ENCODE measurements around the gene NDRG3. TPM values are rescaled to one million over a fixed set of nuclear protein-coding genes. Genes with fewer than 3 reads are reported as not detected.
"Not testable (repeated sequence)": the region's sequence is repeated elsewhere in the genome, so short reads cannot be mapped to it uniquely, and the experiment has no call there.

Gene NDRG3
- total RNA-seq, 1 experiment from 2014 or later: 33.6 TPM

DNA sequence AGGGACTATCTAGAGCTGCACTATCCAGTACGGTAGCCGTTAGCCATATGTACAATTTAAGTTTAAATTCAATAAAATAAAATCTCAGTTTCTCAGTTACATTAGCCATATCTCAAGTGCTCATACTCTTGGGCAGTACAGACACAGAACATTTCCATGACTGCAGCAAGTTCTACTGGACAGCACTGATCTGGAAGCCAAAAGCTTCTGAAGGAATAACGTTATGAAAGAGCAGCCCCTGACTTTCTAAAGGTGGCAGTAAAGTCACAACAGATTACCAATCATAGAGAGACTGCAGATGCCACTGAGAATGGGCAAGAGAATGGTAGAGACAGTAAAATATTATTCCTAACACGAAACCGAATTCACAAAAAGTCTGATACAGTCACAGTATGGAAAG lies 36.8 kb downstream of the NDRG3 start:
- no peak overlapping the region for H3K4me3 ChIP-seq (ENCODE audit: low read length)
- no peaks in the 10 kb centered on the region for H3K9me3 ChIP-seq (ENCODE audit: low read length)
- H3K27me3 ChIP-seq (ENCODE audit: low read length): no peaks in the 10 kb centered on the region
- H4K20me1 ChIP-seq (ENCODE audit: insufficient read depth, low read depth, low read length): no peaks in the 10 kb centered on the region
- H3K36me3 ChIP-seq (ENCODE audit: insufficient read depth, low read length): no peaks in the 10 kb centered on the region
- no peak overlapping the region for H3K9ac ChIP-seq (ENCODE audit: low read length)
- H3K4me2 ChIP-seq (ENCODE audit: low read depth, low read length, poor library complexity, severe bottlenecking): no peak overlapping the region
- no peak overlapping the region for H2AFZ ChIP-seq (ENCODE audit: low read length)
- H3K27ac ChIP-seq (ENCODE audit: low read length): no peak overlapping the region
- 0 out of 2 replicates have a peak, but pooled peaks cover 6% of the 10 kb centered on the region for H3K79me2 ChIP-seq (ENCODE audit: low read length)
- no peaks in the 10 kb centered on the region for H3K9me2 ChIP-seq (replicated peaks; ENCODE audit: insufficient read depth, low read length)
- no peaks in the 10 kb centered on the region for H3K4me1 ChIP-seq (ENCODE audit: low read length)
- peak; percentile 35 for DNase-seq

DNA sequence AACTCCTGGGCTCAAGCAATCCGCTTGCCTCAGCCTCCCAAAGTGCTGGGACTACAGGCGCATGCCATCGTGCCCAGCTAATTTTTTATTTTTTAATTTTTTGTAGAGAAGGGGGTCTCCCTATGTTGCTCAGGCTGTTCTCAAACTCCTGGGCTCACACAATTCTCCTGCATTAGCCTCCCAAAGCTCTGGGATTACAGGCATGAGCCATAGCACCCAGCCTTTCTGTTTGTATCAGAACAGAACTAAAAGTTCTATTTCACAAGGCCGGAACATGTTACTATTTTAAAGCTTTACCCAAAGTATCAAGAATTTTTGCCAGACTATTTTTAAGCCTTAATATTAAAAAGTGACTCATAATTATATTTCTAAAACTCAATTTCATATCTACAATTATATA lies 42.4 kb downstream of the NDRG3 start:
- Histone ChIP-seq H3K79me2 (ENCODE audit: low read length) (no peaks in the 10 kb centered on the region), H3K27ac (ENCODE audit: low read length) (no peak overlapping the region), H4K20me1 (ENCODE audit: insufficient read depth, low read depth, low read length) (no peaks in the 10 kb centered on the region), H3K4me1 (ENCODE audit: low read length) (peaks cover 7% of the 10 kb centered on the region), H3K4me3 (ENCODE audit: low read length) (no peak overlapping the region), H3K9me2 (replicated peaks; ENCODE audit: insufficient read depth, low read length) (no peaks in the 10 kb centered on the region), H3K36me3 (ENCODE audit: insufficient read depth, low read length) (no peaks in the 10 kb centered on the region), H3K4me2 (ENCODE audit: low read depth, low read length, poor library complexity, severe bottlenecking) (no peak overlapping the region), H3K9me3 (ENCODE audit: low read length) (no peaks in the 10 kb centered on the region), H3K27me3 (ENCODE audit: low read length) (no peaks in the 10 kb centered on the region), H2AFZ (ENCODE audit: low read length) (no peak overlapping the region), H3K9ac (ENCODE audit: low read length) (no peak overlapping the region)
- peak; percentile 25 for DNase-seq

DNA sequence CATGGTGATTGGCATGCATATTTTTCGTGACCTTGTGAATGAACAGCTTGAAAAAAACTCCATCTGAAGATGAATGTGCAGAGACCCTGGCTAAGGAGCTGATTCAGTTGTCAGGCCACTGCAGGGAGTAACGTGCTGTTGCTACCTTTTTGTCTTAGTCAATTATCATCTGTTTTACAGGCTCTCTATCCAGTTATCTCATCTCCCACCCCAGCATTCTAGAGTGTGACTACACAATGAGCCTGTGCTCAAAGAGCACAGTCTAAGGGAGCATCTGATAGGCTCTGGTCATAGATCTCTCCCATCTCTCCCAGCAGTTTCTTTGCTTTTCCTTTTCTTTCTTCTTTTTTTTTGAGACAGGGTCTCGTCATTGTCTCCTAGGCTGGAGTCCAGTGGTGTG lies 45.5 kb downstream of the NDRG3 start:
- no peak overlapping the region for H3K9ac ChIP-seq (ENCODE audit: low read length)
- H2AFZ ChIP-seq (ENCODE audit: low read length): no peak overlapping the region
- no peaks in the 10 kb centered on the region for H3K79me2 ChIP-seq (ENCODE audit: low read length)
- no peaks in the 10 kb centered on the region for H3K27me3 ChIP-seq (ENCODE audit: low read length)
- peaks cover 7% of the 10 kb centered on the region for H3K4me1 ChIP-seq (ENCODE audit: low read length)
- no peaks in the 10 kb centered on the region for H4K20me1 ChIP-seq (ENCODE audit: insufficient read depth, low read depth, low read length)
- no peaks in the 10 kb centered on the region for H3K36me3 ChIP-seq (ENCODE audit: insufficient read depth, low read length)
- no peak for DNase-seq
- H3K9me3 ChIP-seq (ENCODE audit: low read length): no peaks in the 10 kb centered on the region
- no peak overlapping the region for H3K4me3 ChIP-seq (ENCODE audit: low read length)
- no peak overlapping the region for H3K27ac ChIP-seq (ENCODE audit: low read length)
- H3K9me2 ChIP-seq (replicated peaks; ENCODE audit: insufficient read depth, low read length): no peaks in the 10 kb centered on the region
- H3K4me2 ChIP-seq (ENCODE audit: low read depth, low read length, poor library complexity, severe bottlenecking): no peak overlapping the region

DNA sequence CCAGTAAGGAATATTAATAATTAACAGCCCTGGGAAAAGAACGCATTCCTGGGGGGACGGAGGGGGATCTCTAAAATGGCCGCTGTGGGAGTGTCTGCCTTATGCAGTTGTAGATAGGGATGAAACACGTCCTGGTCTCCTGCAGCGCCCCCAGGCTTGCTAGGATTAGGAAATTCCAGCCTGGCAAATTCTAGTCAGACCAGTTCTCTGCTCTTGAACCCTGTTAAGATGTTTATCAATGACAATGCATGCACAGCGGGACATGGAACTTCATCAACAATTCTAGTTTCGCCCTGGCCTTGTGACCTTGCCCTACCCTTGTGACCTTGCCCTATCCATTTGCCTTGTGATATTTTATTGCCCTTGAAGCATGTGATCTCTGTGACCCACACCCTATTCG lies 50.4 kb downstream of the NDRG3 start:
- H4K20me1 ChIP-seq (ENCODE audit: insufficient read depth, low read depth, low read length): not testable (repeated sequence)

DNA sequence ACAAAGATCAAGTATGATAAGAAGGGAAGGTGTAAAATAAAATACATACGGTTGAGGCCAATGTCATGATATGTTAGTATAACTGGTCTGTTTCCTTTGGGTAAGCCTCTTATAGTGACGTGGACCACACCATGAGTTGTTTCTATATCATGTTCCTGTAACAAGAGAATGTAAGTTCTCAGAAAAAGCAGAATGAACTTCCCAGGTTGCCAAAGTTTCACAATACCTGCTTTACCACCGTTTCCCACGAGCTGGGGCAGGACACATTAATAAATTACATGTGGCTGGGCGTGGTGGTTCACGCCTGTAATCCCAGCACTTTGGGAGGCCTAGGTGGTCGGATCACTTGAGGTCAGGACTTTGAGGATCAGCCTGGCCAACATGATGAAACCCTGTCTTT lies 57.3 kb downstream of the NDRG3 start:
- DNase-seq: no peak
- Histone ChIP-seq H3K27ac (ENCODE audit: low read length) (no peak overlapping the region), H3K9me3 (ENCODE audit: low read length) (no peaks in the 10 kb centered on the region), H3K9me2 (replicated peaks; ENCODE audit: insufficient read depth, low read length) (no peaks in the 10 kb centered on the region), H3K4me3 (ENCODE audit: low read length) (no peak overlapping the region), H3K9ac (ENCODE audit: low read length) (no peak overlapping the region), H3K4me1 (ENCODE audit: low read length) (no peaks in the 10 kb centered on the region), H4K20me1 (ENCODE audit: insufficient read depth, low read depth, low read length) (no peaks in the 10 kb centered on the region), H2AFZ (ENCODE audit: low read length) (no peak overlapping the region), H3K79me2 (ENCODE audit: low read length) (no peaks in the 10 kb centered on the region), H3K27me3 (ENCODE audit: low read length) (no peaks in the 10 kb centered on the region), H3K4me2 (ENCODE audit: low read depth, low read length, poor library complexity, severe bottlenecking) (no peak overlapping the region), H3K36me3 (ENCODE audit: insufficient read depth, low read length) (no peaks in the 10 kb centered on the region)

More for the DNA sequence above, 50.4 kb downstream of the NDRG3 start:
- H3K27ac ChIP-seq (ENCODE audit: low read length); H2AFZ ChIP-seq (ENCODE audit: low read length); DNase-seq; H3K27me3 ChIP-seq (ENCODE audit: low read length); H3K79me2 ChIP-seq (ENCODE audit: low read length); H3K4me1 ChIP-seq (ENCODE audit: low read length); H3K4me3 ChIP-seq (ENCODE audit: low read length); H3K36me3 ChIP-seq (ENCODE audit: insufficient read depth, low read length); H3K4me2 ChIP-seq (ENCODE audit: low read depth, low read length, poor library complexity, severe bottlenecking); H3K9ac ChIP-seq (ENCODE audit: low read length); H3K9me2 ChIP-seq (replicated peaks; ENCODE audit: insufficient read depth, low read length); H3K9me3 ChIP-seq (ENCODE audit: low read length): not testable (repeated sequence)

DNA sequence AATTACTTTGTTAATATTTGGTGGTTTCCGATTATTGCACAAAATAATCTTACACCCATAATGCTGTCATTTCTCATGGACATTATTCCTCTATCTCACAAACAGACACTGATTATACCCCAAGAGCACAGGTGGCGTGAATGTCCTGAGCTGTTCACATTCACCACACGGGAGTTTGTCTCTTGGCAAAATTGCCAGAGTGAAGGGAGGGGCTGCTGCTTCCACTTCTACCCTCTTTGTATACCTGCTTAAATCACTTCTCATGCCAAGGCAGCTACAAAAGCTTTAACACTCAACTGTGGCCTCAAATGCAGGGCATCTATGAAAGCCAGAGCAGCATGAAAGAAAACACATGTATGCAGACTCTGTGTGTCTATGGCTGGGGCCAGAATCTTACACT lies 58.0 kb downstream of the NDRG3 start:
- no peak overlapping the region for H3K4me3 ChIP-seq (ENCODE audit: low read length)
- H3K9ac ChIP-seq (ENCODE audit: low read length): no peak overlapping the region
- H3K4me2 ChIP-seq (ENCODE audit: low read depth, low read length, poor library complexity, severe bottlenecking): no peak overlapping the region
- no peaks in the 10 kb centered on the region for H3K36me3 ChIP-seq (ENCODE audit: insufficient read depth, low read length)
- H3K9me3 ChIP-seq (ENCODE audit: low read length): no peaks in the 10 kb centered on the region
- H2AFZ ChIP-seq (ENCODE audit: low read length): no peak overlapping the region
- no peaks in the 10 kb centered on the region for H3K27me3 ChIP-seq (ENCODE audit: low read length)
- H4K20me1 ChIP-seq (ENCODE audit: insufficient read depth, low read depth, low read length): no peaks in the 10 kb centered on the region
- no peak overlapping the region for H3K27ac ChIP-seq (ENCODE audit: low read length)
- no peaks in the 10 kb centered on the region for H3K79me2 ChIP-seq (ENCODE audit: low read length)
- no peaks in the 10 kb centered on the region for H3K9me2 ChIP-seq (replicated peaks; ENCODE audit: insufficient read depth, low read length)
- H3K4me1 ChIP-seq (ENCODE audit: low read length): no peaks in the 10 kb centered on the region
- no peak for DNase-seq

DNA sequence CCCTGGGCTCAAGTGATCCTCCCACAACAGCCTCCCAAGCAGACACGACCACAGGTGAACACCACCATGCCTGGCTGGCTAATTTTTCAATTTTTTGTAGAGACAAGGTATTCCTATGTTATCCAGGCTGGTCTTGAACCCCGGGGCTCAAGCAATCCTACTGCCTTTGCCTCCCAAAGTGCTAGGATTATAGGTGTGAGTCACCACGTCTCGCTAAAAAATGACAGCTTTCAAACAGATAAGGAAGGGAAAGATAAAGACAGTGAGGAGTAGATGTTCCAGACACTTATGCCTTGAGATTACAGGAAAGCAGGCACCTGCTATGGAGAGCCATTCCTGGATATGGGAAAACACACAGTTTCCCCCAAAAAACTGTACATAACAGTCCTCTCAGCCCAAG lies 58.9 kb downstream of the NDRG3 start:
- H3K4me3 ChIP-seq (ENCODE audit: low read length): no peak overlapping the region
- no peak overlapping the region for H3K9ac ChIP-seq (ENCODE audit: low read length)
- no peaks in the 10 kb centered on the region for H3K4me1 ChIP-seq (ENCODE audit: low read length)
- H3K27ac ChIP-seq (ENCODE audit: low read length): no peak overlapping the region
- DNase-seq: no peak
- H3K9me2 ChIP-seq (replicated peaks; ENCODE audit: insufficient read depth, low read length): no peaks in the 10 kb centered on the region
- H3K9me3 ChIP-seq (ENCODE audit: low read length): no peaks in the 10 kb centered on the region
- no peaks in the 10 kb centered on the region for H3K79me2 ChIP-seq (ENCODE audit: low read length)
- H3K4me2 ChIP-seq (ENCODE audit: low read depth, low read length, poor library complexity, severe bottlenecking): no peak overlapping the region
- H2AFZ ChIP-seq (ENCODE audit: low read length): no peak overlapping the region
- no peaks in the 10 kb centered on the region for H3K27me3 ChIP-seq (ENCODE audit: low read length)
- H3K36me3 ChIP-seq (ENCODE audit: insufficient read depth, low read length): no peaks in the 10 kb centered on the region; the same call in 1 of the 2 replicates
- no peaks in the 10 kb centered on the region for H4K20me1 ChIP-seq (ENCODE audit: insufficient read depth, low read depth, low read length)

DNA sequence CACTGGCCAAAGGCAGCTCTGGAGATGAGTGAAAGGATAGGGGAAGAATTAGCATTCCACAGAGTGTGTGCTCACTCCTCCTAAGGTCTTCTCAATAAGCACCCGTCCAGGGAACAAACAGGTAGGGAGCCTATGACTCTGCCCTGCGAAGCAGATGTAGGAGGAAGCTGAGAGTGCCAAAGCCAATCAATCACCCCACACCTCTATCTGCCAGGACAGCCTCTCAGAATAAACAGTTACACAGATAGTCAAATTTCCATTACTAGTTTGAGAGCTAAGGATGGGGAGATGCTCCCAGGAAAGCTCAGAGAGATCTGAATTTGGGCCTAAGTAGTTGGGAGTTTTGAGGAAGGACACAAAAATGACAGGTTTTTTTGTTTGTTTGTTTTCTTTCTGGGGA lies 59.4 kb downstream of the NDRG3 start:
- no peak overlapping the region for H3K4me2 ChIP-seq (ENCODE audit: low read depth, low read length, poor library complexity, severe bottlenecking)
- H3K9ac ChIP-seq (ENCODE audit: low read length): no peak overlapping the region
- no peaks in the 10 kb centered on the region for H3K4me1 ChIP-seq (ENCODE audit: low read length)
- no peaks in the 10 kb centered on the region for H3K27me3 ChIP-seq (ENCODE audit: low read length)
- H3K9me2 ChIP-seq (replicated peaks; ENCODE audit: insufficient read depth, low read length): no peaks in the 10 kb centered on the region
- H3K79me2 ChIP-seq (ENCODE audit: low read length): no peaks in the 10 kb centered on the region
- H3K9me3 ChIP-seq (ENCODE audit: low read length): no peaks in the 10 kb centered on the region
- H2AFZ ChIP-seq (ENCODE audit: low read length): no peak overlapping the region
- no peaks in the 10 kb centered on the region; the same call in 1 of the 2 replicates for H3K36me3 ChIP-seq (ENCODE audit: insufficient read depth, low read length)
- H3K27ac ChIP-seq (ENCODE audit: low read length): no peak overlapping the region
- H3K4me3 ChIP-seq (ENCODE audit: low read length): no peak overlapping the region
- no peak for DNase-seq
- no peaks in the 10 kb centered on the region for H4K20me1 ChIP-seq (ENCODE audit: insufficient read depth, low read depth, low read length)

DNA sequence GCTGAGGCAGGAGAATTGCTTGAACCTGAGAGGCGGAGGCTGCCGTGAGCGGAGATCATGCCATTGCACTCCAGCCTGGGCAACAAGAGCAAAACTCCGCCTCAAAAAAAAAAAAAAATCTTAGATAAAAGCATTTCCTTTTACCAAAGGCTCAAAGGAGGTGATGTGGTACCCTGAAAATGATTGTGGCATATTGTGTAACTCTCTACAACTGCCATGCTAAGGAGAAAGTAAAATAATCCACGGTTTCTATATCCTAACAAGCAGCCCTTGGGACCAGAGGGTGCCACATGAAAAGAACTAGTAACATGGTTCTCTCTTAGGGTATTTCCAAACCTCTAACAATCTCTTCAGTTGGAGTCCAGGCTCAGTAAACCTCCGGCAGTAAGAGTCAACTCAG lies 61.1 kb downstream of the NDRG3 start:
- no peaks in the 10 kb centered on the region for H3K79me2 ChIP-seq (ENCODE audit: low read length)

More for the DNA sequence above, 61.1 kb downstream of the NDRG3 start:
- no peaks in the 10 kb centered on the region for H3K9me2 ChIP-seq (replicated peaks; ENCODE audit: insufficient read depth, low read length)
- H3K9me3 ChIP-seq (ENCODE audit: low read length): no peaks in the 10 kb centered on the region
- H3K27ac ChIP-seq (ENCODE audit: low read length): no peak overlapping the region
- H3K4me2 ChIP-seq (ENCODE audit: low read depth, low read length, poor library complexity, severe bottlenecking): no peak overlapping the region
- no peaks in the 10 kb centered on the region for H3K27me3 ChIP-seq (ENCODE audit: low read length)
- no peak overlapping the region for H3K4me3 ChIP-seq (ENCODE audit: low read length)
- H3K36me3 ChIP-seq (ENCODE audit: insufficient read depth, low read length): peaks cover 9% of the 10 kb centered on the region; the same call in 1 of the 2 replicates
- H3K4me1 ChIP-seq (ENCODE audit: low read length): peaks cover 8% of the 10 kb centered on the region
- no peak overlapping the region for H2AFZ ChIP-seq (ENCODE audit: low read length)
- H3K9ac ChIP-seq (ENCODE audit: low read length): no peak overlapping the region
- no peaks in the 10 kb centered on the region for H4K20me1 ChIP-seq (ENCODE audit: insufficient read depth, low read depth, low read length)
- no peak for DNase-seq

All from Karpas-422 (cell line).